Occipital lobe (tissue), 2 donors: Measurements from ENCODE around the gene NRF1. TPM values are rescaled to one million over a fixed set of nuclear protein-coding genes. Genes with fewer than 3 reads are reported as not detected.

Source experiments
- DNase-seq: peaks from one replicate; lab custom pipeline; 2025; lab: John Stamatoyannopoulos, UW
- total RNA-seq: library from RNA; depleted of rRNA; stranded (reverse); fragments of >200 nt; gene quantifications from one replicate; pipeline ENCODE4 v1.2.3, GENCODE V29; 2014

The NRF1 gene
- total RNA-seq, 1 donor from 2014 or later: 16.1 TPM

- DNase-seq: no peak
Measured at GRCh38 chr7:129734400-129734799, 122.9 kb downstream of the NRF1 start.

- no peak for DNase-seq
Measured at GRCh38 chr7:129739427-129739826, 127.9 kb downstream of the NRF1 start.

GRCh38 chr7:129740574-129741410 is 129.3 kb downstream of the NRF1 start:
- no peak for DNase-seq

- DNase-seq: no peak
Measured at GRCh38 chr7:129741743-129742213, 130.3 kb downstream of the NRF1 start.

GRCh38 chr7:129742256-129742655 is 130.7 kb downstream of the NRF1 start:
- no peak for DNase-seq

- no peak for DNase-seq
Measured at GRCh38 chr7:129746857-129747529, 135.5 kb downstream of the NRF1 start.

GRCh38 chr7:129748356-129749109 is 137.0 kb downstream of the NRF1 start:
- no peak for DNase-seq

- DNase-seq: no peak
Measured at GRCh38 chr7:129750091-129750490, 138.6 kb downstream of the NRF1 start.

GRCh38 chr7:129750501-129750900 is 139.0 kb downstream of the NRF1 start:
- DNase-seq: no peak

GRCh38 chr7:129751916-129752315 is 140.4 kb downstream of the NRF1 start:
- DNase-seq: no peak

- DNase-seq: no peak
Measured at GRCh38 chr7:129752760-129753159, 141.2 kb downstream of the NRF1 start.

- no peak for DNase-seq
Measured at GRCh38 chr7:129754406-129754805, 142.9 kb downstream of the NRF1 start.

- DNase-seq: no peak
Measured at GRCh38 chr7:129757991-129758390, 146.5 kb downstream of the NRF1 start.

- DNase-seq: no peak
Measured at GRCh38 chr7:129762387-129762969, 151.0 kb downstream of the NRF1 start.

- no peak for DNase-seq
Measured at GRCh38 chr7:129764247-129765084, 152.9 kb downstream of the NRF1 start.

GRCh38 chr7:129765352-129765751 is 153.8 kb downstream of the NRF1 start:
- no peak for DNase-seq

GRCh38 chr7:129767120-129768015 is 155.8 kb downstream of the NRF1 start:
- DNase-seq: no peak

GRCh38 chr7:129768614-129769399 is 157.3 kb downstream of the NRF1 start:
- no peak for DNase-seq

GRCh38 chr7:129769400-129769774 is 157.9 kb downstream of the NRF1 start:
- no peak for DNase-seq
